GM18499 (cell line): ENCODE data around the gene L1CAM.
A peak's percentile ranks its signal among the peaks of the same experiment; 100 is the strongest.

Experiments used
- ATAC-seq: cut with Tn5 transposase; IDR thresholded peaks from one replicate; pipeline ENCODE4 v1.9.1; 2021; ENCODE audit warnings: moderate number of reproducible peaks; ENCODE audit not compliant: insufficient read depth, unreplicated experiment

The L1CAM gene

DNA sequence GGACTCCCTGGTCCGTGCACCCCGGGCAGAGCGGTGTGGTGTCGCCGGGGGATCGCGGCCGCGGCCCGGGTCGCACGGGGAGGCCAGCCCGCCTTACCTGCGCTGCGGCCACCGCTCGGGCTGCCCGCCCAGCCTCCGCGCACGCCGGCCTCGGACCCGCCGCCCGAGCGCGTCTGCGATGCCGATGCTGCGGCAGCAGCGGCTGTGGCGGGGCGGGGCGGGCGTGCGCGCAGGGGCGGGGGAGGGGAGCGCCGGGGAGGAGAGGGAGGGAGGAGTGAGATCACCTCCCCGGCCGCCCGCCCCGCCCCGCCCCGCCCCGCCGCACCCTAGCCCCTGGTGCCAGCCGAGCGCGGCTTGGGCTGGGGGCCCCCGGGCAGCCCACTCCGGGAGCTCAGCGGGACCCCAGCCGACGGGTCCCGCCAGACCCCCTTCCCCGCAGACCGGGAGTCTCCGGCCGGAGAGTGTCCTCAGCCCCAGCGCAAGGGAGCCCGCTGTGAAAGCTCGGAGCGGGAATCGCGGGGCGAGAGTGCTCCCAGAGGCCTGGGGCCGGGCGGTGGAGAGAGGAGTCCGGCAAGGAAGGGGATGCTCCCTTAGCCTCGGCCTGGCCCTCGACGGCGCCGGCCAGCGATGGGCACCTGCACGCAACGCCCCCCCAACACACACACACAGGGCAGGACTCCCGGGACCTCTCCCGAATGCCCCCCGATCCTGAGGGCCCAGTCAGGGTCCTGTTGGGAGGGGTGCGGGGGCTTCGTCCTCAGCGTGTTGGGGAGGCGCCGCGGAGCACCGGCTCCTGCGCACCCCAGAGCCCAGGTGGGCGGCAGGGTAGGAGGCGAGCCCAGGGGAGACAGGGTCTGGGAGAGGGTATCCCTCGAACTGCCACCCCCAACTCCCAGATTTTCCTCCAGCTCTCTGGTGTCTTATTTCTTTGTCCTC lies at the start of gene L1CAM:
TSS of gene L1CAM (minus strand) at position 206 of the 936 bp plus-strand sequence. CDS start 10,337 bp downstream, outside the sequence.
- ATAC-seq = no peak

- no peak for ATAC-seq
Measured at GRCh38 chrX:153935326-153935851, 49.4 kb upstream of the L1CAM start.

DNA sequence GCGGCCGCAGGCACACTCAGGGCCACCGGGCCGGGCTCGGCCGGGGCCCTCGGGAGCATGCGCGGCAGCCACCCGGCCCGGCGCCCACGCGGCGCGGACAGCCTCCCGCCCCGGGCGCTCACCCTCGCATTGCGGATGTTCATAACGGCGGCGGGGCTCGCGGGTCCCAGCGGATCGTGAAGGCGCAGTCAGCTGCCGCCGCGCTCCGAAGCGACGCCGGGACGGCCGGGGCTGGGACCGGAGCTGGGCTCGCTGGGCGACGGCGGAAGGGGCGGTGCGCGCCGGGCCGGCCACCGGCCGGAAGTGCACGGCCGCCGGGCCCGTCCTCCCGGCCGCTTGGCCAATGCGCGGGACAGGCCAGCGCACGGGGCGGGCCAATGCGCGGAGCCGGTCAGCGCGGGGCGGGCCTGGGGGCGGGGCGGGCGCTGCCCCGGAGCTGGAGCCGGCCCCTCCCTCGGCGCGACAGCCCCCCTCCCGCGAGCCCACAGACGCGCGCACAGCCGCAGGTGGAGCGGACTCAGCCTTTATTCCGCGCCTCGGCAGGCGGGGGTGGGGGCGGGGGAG lies 48.9 kb upstream of the L1CAM start, which contains the start of gene NAA10:
TSS of gene NAA10 (minus strand) at position 276 of the 564 bp plus-strand sequence. CDS start at position 143, 133 bp downstream.
- no peak for ATAC-seq

DNA sequence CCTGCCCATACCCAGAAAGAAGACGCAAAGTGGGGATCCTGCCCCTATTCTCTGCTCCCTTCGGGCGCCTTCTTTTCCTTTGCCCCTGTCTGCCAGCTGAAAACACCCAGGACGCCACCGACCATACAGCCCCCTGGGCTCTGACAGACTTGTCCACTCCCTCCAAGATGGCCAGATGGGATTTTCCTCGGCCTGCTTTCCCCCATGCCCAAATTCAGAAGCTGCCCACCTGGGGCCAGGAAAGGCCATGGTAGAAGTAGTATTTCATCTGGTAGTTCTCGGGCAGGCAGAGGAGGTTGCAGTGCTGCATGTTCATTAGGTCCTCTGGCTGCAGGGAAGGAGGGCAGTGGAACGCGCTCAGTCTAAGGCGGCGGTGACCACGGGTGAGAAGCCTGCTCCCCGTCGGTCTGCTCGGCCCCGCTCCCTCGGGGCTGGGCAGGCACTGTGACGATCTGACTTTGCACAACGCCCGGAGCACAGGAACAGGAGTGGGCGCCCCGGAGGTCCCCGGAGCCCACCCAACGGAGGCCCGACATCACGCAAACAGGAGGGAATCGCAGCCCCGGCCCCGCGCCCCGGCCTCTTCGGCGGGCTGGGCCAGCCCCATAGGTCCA lies 48.3 kb upstream of the L1CAM start:
- ATAC-seq = no peak

DNA sequence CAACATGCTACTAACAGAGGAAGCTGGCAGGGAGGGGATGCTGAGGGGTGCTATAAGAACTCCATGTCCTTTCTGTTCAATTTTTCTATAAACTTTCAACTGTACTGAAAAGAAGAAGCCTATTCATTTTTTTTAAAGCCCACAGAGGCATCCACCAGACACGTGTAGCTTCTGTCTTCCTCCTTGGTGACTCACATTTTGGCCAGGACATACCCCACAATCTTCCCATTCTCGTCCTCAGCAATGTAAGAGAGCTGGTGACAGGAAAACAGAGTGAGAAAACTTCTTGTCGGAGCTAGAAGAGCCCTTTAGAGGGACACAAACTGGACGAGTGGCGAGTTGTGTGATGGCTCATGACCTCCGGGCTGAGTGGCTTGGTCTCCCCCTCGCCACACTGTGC lies 47.8 kb upstream of the L1CAM start:
- ATAC-seq = no peak

GRCh38 chrX:153932220-153932915 lies 46.4 kb upstream of the L1CAM start:
- ATAC-seq = no peak

DNA sequence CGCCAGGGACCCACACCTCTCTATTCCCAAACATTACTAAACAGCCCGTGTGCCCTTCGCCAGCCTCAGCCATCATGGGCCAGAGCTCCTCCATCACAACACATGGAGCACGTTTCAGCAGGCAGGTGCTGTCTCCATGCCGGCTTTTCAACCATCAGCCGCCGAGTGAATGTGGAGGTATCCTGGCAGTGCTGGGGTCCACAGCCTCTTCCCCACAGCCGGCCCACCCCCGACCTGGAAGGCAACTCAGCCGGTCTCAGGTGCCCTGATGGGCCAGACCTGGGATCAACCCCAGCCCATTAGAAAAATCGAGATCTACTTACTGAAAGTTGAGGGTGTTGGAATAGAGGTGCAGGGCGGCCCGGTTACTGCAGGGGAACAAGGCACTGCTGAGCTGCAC lies 45.8 kb upstream of the L1CAM start:
- no peak for ATAC-seq

DNA sequence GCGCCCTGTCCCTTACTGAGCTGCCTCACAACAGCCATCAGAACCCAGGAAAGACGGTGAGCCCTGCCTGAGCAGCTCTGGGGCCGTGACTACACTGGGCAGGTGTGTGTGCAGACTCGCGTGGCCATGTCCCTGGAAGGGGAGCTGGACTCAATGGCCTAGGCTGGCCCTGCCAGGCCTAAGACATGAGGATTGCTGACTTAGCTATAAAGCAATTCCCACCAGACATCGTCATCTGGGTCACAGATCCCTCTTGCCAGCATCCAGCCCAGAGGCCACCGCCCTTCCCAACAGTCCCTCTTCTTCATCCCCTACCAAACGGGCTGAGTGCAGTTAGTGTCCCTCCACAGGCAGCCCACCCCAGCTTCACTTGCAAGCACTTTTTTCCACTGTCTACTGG lies 45.2 kb upstream of the L1CAM start:
- ATAC-seq = no peak

DNA sequence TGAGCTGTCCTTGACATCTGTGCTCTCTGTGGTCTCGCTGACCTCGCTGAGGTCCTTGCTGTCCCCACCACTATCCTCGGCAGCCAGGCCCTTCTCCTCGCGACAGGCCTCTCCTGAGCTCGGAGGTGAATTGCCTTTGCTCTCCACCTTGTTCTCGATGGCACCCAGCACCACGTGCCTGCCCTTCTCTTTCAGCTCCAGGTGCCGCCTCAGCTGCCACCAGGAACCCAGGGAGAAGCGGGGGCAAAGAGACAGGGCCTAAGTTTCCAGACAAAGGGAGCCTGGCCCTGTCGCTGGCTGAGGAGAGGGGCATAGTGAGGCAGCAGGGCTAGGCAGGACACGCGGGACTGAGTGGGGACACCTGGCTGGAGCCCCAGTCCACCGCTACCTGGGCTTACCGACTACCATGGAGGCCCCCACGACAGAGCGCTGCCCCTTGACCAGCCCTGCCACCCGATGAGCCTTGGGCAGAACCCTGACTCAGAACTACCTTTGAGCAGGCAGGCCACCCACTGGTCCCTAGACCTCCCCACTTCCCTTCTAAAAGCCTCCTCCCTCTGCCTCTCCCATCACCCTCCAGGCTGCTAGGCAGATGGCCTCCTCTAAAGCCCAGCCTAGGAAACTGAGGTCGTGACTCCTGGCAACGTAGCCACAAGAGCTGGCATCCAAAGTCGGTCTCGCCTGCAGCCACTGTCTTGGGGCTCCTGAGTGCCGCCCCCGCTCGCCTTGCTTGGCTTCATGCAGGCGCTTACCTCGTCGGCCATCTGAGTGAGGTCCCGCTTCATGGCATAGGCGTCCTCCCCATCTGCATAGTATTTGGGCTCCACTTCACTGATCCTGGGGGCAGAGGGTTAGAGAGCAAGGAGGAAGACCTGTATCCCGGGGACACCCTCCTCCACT lies 44.3 kb upstream of the L1CAM start:
- no peak for ATAC-seq

GRCh38 chrX:153929576-153929975 lies 43.6 kb upstream of the L1CAM start:
- no peak for ATAC-seq

DNA sequence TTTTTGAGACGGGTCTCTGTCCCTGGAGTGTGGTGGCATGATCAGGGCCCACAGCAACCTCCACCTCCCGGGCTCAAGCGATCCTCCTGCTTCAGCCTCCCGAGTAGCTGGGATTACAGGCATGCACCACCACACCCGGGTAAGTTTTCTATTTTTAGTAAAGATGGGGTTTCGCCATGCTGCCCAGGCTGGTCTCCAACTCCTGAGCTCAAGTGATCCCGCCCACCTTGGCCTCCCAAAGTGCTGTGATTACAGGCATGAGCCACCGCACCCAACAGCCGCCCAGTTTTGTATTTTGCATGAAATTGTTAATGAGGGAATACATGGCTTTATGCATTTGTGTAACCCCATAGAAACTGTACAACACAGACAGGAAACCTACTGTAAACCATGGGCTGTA lies 42.9 kb upstream of the L1CAM start:
- no peak for ATAC-seq

DNA sequence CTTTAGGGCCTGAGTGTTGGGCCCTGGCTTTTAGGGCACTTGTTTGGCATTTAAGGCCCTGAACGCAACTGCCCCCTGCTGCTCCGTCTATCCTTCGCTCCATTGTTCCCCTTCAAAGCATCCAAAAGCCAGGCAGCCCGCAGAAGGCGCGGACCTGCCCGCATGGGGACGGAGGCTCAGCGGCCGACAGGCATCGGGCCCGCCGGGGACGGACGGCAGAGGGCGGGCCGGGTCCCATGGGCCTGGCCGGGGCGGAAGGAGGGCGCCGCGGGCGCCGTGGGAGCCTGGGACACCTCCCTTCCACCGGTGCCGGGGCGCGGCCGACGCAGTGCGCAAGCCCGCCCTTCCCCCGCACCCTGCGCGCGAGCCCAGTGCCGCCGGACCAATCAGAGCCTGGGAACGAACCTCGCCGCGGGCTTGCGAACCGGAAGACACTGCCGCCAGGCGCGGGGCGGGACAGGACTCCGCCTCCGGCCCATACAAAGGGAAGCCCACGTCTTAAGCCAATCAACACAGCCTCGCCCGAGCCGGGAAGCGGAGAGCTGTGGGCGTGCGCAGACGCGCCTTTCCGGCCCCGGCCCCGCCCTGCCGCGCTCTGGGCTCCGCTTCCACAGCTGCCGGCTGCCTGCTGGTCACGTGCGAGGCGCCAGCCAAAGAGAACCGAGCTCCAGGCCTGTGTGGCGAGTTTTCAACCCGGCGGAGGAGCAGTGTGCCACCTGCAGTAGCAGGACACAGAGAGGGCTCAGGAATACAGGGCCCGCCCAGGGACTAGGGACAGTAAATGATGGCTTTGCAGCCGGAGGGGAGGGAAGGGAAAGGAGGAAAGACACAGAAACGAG lies 42.2 kb upstream of the L1CAM start:
- ATAC-seq = peak; percentile 42

GRCh38 chrX:153927672-153927921 lies 41.6 kb upstream of the L1CAM start:
- ATAC-seq = no peak

GRCh38 chrX:153926858-153927671 lies 41.1 kb upstream of the L1CAM start:
- peak; percentile 44 for ATAC-seq

GRCh38 chrX:153926552-153926857 lies 40.5 kb upstream of the L1CAM start:
- ATAC-seq = no peak

DNA sequence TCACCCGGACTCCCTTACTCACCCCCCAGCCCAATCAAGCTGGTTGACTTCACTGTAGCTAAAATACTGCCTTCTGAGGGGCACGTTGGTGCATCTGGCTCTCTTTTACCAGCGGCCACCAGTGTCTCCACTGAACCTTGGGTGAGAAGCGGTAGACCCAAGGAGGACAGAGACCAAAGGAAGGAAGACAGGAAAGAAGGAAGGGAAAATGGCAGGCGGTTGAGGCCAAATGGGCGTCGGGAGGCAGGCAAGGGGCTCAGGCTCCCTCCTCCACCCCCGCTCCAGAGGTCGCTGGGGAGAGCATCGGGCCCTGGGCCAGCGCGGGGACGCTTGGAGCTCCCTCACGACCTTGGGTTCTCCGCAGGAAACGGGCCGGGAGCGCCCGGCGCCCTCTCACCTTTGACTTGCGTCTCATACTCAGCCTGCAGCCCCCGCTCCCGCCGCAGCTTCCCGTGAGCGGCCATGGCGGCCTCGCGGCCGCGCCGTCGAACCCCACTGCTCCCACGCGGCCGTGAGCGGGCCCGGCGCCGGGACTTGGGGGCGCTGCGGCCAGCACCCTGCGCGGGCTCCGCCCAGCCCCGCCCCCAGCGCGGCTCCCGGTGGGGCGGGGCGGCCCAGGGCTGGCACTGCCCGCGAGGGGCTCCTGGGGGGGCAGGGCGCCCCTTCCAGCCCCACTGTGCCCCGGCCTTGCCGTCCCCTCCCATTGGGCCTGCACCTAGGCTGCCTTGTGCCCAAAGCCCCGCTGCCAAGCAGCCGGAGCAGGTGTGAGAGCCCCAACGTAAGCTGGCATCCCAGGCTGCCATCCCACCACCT lies 40.0 kb upstream of the L1CAM start, which contains the start of gene ARHGAP4:
TSS of gene ARHGAP4 (minus strand) at position 526 of the 813 bp plus-strand sequence. CDS start at position 464, 62 bp downstream.
- ATAC-seq = no peak

GRCh38 chrX:153925387-153925738 lies 39.4 kb upstream of the L1CAM start:
- ATAC-seq = no peak
